SK-N-MC (cell line): ENCODE measurements around the gene MRPS6.

Experiments
- EZH2 ChIP-seq: fragments of 200-600 bp; sonication (generic); IDR thresholded peaks from one replicate; pipeline ENCODE4 v1.6.1; 2017; ENCODE audit warnings: antibody characterized with exemption
- FOXP2 ChIP-seq: optimal IDR thresholded peaks from 2 replicates; pipeline ENCODE3; 2011; ENCODE audit warnings: mild to moderate bottlenecking, moderate library complexity; ENCODE audit not compliant: insufficient read depth; ENCODE audit errors: extremely low read length, control extremely low read depth
- POLR2AphosphoS5 ChIP-seq: IDR thresholded peaks from 2 replicates; pipeline ENCODE4 v1.6.1; 2012; ENCODE audit warnings: mild to moderate bottlenecking, low read depth, low read length, borderline replicate concordance

DNA sequence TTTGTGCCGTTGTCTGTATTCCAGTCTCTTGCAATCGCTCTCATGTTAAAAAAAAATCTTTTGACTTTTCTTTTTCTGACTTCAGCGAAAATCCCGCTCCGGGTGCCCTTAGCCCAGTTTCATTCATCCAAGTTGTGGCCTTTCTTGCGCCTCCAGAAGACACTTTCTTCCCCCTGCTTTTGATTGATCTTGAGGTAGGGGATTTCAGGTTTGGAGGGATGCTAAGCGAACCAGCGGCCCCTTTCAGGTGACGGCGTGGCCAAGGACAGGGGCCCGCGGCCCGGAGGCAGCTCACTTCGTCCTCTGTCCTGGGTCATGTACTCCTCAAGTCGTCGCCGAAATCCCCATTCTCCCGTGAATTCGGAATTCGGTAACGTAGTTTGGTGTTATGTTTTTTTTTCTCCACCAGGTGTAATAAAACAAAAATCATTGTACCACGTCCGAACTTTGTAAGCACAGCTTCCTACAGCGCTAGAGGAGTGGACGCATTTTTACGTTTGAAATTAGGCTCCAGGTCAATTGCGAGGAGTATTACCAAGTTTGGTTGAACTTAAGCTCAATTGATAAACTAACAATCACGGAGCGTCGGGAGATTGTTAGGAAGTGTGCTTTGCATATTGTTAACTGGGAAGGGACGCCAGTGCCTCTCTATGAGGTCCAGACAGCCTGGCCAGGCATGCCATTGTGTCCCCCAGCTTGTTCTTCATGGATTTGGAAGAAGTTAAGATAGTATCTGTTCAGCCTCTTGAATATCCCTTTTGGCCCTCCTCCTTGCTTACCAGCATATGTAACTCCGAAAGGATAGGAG lies 1.1 kb downstream of the MRPS6 start:
- TF ChIP-seq POLR2AphosphoS5 (no peak), EZH2 (no peak), FOXP2 (no peak)
